A673 (cell line): Measurements from ENCODE around the gene PALD1. TPM values are rescaled to one million over a fixed set of nuclear protein-coding genes. Genes with fewer than 3 reads are reported as not detected.
"Not testable (repeated sequence)": the region's sequence is repeated elsewhere in the genome, so short reads cannot be mapped to it uniquely, and the experiment has no call there.

Experiments
- BruUV-seq: library from RNA; stranded (reverse); fragments of 400-500 nt; replicated peaks from 2 replicates; lab custom pipeline; 2021; lab: Mats Ljungman, UMichigan
- CTCF ChIA-PET: fragments of 300-600 bp; sonication (Branson Sonifier 250); formaldehyde crosslinking; loops from one replicate; lab custom pipeline; 2022; ENCODE audit warnings: antibody characterized with exemption; lab: Charles Lee
- POLR2A ChIA-PET: fragments of 300-600 bp; sonication (Branson Sonifier 250); formaldehyde crosslinking; loops from one replicate; lab custom pipeline; 2022; ENCODE audit warnings: antibody characterized with exemption; ENCODE audit not compliant: low non-redundant PET; lab: Charles Lee
- DNase-seq: peaks from one replicate; pipeline ENCODE4 v3.0.0-alpha.2; 2015; ENCODE audit warnings: low spot score
- H3K27ac ChIP-seq: fragments of 200-600 bp; sonication (generic); 2 replicates; pipeline ENCODE4 v1.5.1; 2016; ENCODE audit warnings: mixed run types, low read depth, mild to moderate bottlenecking, mixed read lengths, antibody characterized with exemption, low read length; ENCODE audit not compliant: poor library complexity, severe bottlenecking
- H3K27me3 ChIP-seq: fragments of 200-600 bp; sonication (generic); replicated peaks from 2 replicates; pipeline ENCODE4 v1.6.1; 2017; ENCODE audit warnings: mixed run types, low read depth, mild to moderate bottlenecking, mixed read lengths, antibody characterized with exemption, low read length; ENCODE audit not compliant: insufficient read depth, poor library complexity
- H3K36me3 ChIP-seq: fragments of 200-600 bp; sonication (generic); 2 replicates; pipeline ENCODE4 v1.6.1; 2016; ENCODE audit warnings: mixed run types, mild to moderate bottlenecking, mixed read lengths, antibody characterized with exemption, low read length; ENCODE audit not compliant: insufficient read depth, poor library complexity, severe bottlenecking
- H3K4me1 ChIP-seq: fragments of 200-600 bp; sonication (generic); 2 replicates; pipeline ENCODE4 v1.6.1; 2017; ENCODE audit warnings: mixed run types, mild to moderate bottlenecking, mixed read lengths, antibody characterized with exemption, low read length; ENCODE audit not compliant: insufficient read depth, poor library complexity, severe bottlenecking
- H3K4me3 ChIP-seq: fragments of 200-600 bp; sonication (generic); 2 replicates; pipeline ENCODE4 v1.5.1; 2016; ENCODE audit warnings: low read depth, mixed run types, mild to moderate bottlenecking, mixed read lengths, low read length; ENCODE audit not compliant: poor library complexity, severe bottlenecking
- H3K9me3 ChIP-seq: fragments of 200-600 bp; sonication (generic); 2 replicates; pipeline ENCODE4 v1.6.1; 2016; ENCODE audit warnings: mixed run types, low read depth, mild to moderate bottlenecking, mixed read lengths, antibody characterized with exemption, low read length; ENCODE audit not compliant: poor library complexity, severe bottlenecking
- EZH2 ChIP-seq: fragments of 200-600 bp; sonication (generic); IDR thresholded peaks from 2 replicates; pipeline ENCODE4 v1.6.1; 2017; ENCODE audit warnings: borderline replicate concordance, low read depth, mild to moderate bottlenecking, mixed read lengths, antibody characterized with exemption, low read length; ENCODE audit not compliant: poor library complexity, severe bottlenecking
- intact Hi-C: fragments of 100-400 bp; cut with micrococcal nuclease; formaldehyde crosslinking; loops from one replicate; pipeline ENCODE4 v1.10.0; 2022; ENCODE audit not compliant: unreplicated experiment
- total RNA-seq: library from RNA; stranded (reverse); gene quantifications from 2 replicates; pipeline ENCODE4 v1.2.3, GENCODE V29; 2021
- TF ChIP-seq, protein P1 (sequence below): fragments of 300-800, 200-600 bp; sonication (generic); conservative IDR thresholded peaks from 2 replicates; pipeline ENCODE4 v1.5.1; 2017; ENCODE audit warnings: low read depth, mild to moderate bottlenecking, antibody characterized with exemption, low read length, moderate library complexity, mixed read lengths

The PALD1 gene
- total RNA-seq, 1 experiment from 2014 or later, result 9.0 TPM

DNA sequence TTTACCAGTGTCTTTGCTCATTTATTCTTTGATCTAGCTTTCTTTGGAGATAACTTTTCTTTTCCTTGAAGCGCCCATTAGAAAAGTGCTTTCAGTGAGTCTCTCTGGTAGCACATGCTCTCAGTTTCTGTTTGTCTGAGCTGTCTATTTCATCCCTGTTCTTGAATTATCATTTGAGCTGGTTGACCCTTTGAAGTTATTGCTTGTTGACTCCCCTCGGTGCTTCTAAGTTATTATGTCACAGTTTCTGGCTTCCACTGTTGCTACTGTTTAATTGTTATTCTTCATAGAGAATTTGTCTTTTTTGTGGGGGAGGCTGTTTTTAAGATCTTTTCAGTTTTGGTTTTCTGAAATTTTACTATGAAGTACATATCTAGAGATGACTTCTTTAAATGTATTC, 135.4 kb downstream of the PALD1 start:
- ChIA-PET CTCF (no interaction called here), POLR2A (no interaction called here)
- H3K27me3 ChIP-seq, result no peaks in the 10 kb centered on the region
- no peaks in the 10 kb centered on the region for H3K4me1 ChIP-seq
- DNase-seq, result no peak
- BruUV-seq, result no TSS peak
- intact Hi-C loops, result no loop called here
- TF ChIP-seq, protein P1, sequence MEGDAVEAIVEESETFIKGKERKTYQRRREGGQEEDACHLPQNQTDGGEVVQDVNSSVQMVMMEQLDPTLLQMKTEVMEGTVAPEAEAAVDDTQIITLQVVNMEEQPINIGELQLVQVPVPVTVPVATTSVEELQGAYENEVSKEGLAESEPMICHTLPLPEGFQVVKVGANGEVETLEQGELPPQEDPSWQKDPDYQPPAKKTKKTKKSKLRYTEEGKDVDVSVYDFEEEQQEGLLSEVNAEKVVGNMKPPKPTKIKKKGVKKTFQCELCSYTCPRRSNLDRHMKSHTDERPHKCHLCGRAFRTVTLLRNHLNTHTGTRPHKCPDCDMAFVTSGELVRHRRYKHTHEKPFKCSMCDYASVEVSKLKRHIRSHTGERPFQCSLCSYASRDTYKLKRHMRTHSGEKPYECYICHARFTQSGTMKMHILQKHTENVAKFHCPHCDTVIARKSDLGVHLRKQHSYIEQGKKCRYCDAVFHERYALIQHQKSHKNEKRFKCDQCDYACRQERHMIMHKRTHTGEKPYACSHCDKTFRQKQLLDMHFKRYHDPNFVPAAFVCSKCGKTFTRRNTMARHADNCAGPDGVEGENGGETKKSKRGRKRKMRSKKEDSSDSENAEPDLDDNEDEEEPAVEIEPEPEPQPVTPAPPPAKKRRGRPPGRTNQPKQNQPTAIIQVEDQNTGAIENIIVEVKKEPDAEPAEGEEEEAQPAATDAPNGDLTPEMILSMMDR, result no peak
- no peak for TF ChIP-seq EZH2
- no peaks in the 10 kb centered on the region for H3K36me3 ChIP-seq
- no peaks in the 10 kb centered on the region for H3K9me3 ChIP-seq
- no peak overlapping the region for H3K4me3 ChIP-seq
- no peak overlapping the region for H3K27ac ChIP-seq

DNA sequence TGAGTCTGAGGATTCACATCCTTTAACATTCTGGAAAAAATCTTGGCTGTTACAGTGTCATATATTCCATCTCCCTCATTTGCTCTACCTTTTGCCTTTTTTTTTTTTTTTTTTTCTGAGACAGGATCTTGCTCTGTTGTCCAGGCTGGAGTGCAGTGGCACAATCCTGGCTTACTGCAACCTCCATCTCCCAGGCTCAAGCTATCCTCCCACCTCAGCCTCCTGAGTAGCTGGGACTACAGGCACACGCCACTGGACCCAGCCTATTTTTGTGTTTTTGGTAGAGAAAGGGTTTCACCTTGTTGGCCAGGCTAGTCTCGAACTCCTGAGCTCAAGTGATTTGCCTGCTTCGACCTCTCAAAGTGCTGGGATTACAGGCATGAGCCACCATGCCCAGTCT, 135.8 kb downstream of the PALD1 start:
- BruUV-seq, H3K4me1 ChIP-seq, H3K36me3 ChIP-seq, DNase-seq, H3K9me3 ChIP-seq, H3K27me3 ChIP-seq, CTCF ChIA-PET, POLR2A ChIA-PET, H3K4me3 ChIP-seq, H3K27ac ChIP-seq, intact Hi-C loops: not testable (repeated sequence)

DNA sequence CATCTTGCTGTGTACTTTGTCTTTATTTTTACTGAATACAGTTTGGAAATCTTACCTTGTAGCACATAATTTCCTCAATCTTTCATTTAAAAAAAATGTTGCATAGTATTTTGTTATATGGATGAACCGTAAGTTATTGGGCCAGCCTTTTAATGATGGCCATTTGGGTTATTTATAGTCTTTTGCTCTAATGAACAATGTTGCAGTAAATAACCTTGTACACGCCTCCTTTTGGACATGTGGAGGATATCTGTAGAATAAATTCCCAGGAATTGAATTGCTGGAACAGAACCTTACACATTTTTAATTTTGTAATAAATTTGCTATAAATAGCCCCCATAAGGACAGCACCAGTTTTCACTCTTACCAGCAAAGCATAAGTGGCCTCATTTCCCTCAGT, 136.6 kb downstream of the PALD1 start:
- intact Hi-C loops, result no loop called here
- no peaks in the 10 kb centered on the region for H3K27me3 ChIP-seq
- CTCF ChIA-PET, result no interaction called here

More for the DNA sequence above, 136.6 kb downstream of the PALD1 start:
- TF ChIP-seq, protein P1, result no peak
- no peak for TF ChIP-seq EZH2
- POLR2A ChIA-PET, result no interaction called here
- H3K4me3 ChIP-seq, result no peak overlapping the region
- H3K27ac ChIP-seq, result no peak overlapping the region
- H3K4me1 ChIP-seq, result no peaks in the 10 kb centered on the region
- H3K36me3 ChIP-seq, result no peaks in the 10 kb centered on the region
- BruUV-seq, result no TSS peak
- DNase-seq, result no peak
- H3K9me3 ChIP-seq, result peaks cover 7% of the 10 kb centered on the region
